T-cell (primary cell): ENCODE data around the gene LDB1. TPM values are rescaled to one million over a fixed set of nuclear protein-coding genes. Genes with fewer than 3 reads are reported as not detected.

Experiments used
- ATAC-seq, 4 experiments: fragments of 200-7000 bp in 3 of 4; fragments of 150-1000 bp in 1 of 4; cut with Tn5 transposase; replicated peaks in 1 of 4; 1 replicate in 3 of 4; 2 replicates in 1 of 4; pipeline ENCODE4 v1.10.0; 2021; ENCODE audit warnings: moderate library complexity in 3 of 4, mild to moderate bottlenecking in 2 of 4, moderate number of reproducible peaks in 1 of 4
- CTCF ChIA-PET, 2 donors: fragments of 300-600 bp; sonication (Branson Sonifier 250); formaldehyde crosslinking; loops; one replicate each; lab custom pipeline; 2022; ENCODE audit warnings: antibody characterized with exemption in 2 of 2; lab: Charles Lee
- POLR2A ChIA-PET, 2 donors: fragments of 300-600 bp; sonication (Branson Sonifier 250); formaldehyde crosslinking; loops; one replicate each; lab custom pipeline; 2022; ENCODE audit warnings: antibody characterized with exemption in 2 of 2; lab: Charles Lee
- DNase-seq, 35 experiments: peaks; one replicate each; pipeline versions ENCODE4 v3.0.0 to v3.0.0-alpha.2; 2013 to 2023
- H3K27ac ChIP-seq: one replicate; pipeline ENCODE4 v1.5.1; 2013; ENCODE audit warnings: low read length
- H3K27me3 ChIP-seq, 2 experiments: replicated peaks in 1 of 2; 1 replicate in 1 of 2; 2 replicates in 1 of 2; pipeline versions ENCODE4 v1.6.1 to v1.7.0; 2013; ENCODE audit warnings: low read length in 1 of 2, mixed read lengths in 1 of 2; ENCODE audit not compliant: control insufficient read depth in 2 of 2, insufficient read depth in 2 of 2; ENCODE audit errors: extremely low read depth in 1 of 2
- H3K36me3 ChIP-seq, 2 donors: 1 replicate in 1 of 2; 2 replicates in 1 of 2; pipeline versions ENCODE4 v1.6.1 to v1.7.0; 2013; ENCODE audit warnings: low read length in 1 of 2; ENCODE audit not compliant: control insufficient read depth in 2 of 2, insufficient read depth in 1 of 2; ENCODE audit errors: extremely low read depth in 1 of 2
- H3K4me1 ChIP-seq, 2 experiments: 1 replicate in 1 of 2; 2 replicates in 1 of 2; pipeline versions ENCODE4 v1.6.1 to v1.7.0; 2013; ENCODE audit warnings: low read length in 2 of 2, mixed read lengths in 1 of 2; ENCODE audit not compliant: insufficient read depth in 2 of 2, control insufficient read depth in 1 of 2; ENCODE audit errors: extremely low read depth in 1 of 2
- H3K4me3 ChIP-seq, 2 donors: 1 replicate in 1 of 2; 2 replicates in 1 of 2; pipeline versions ENCODE4 v1.5.1 to v1.7.0; 2013; ENCODE audit warnings: mild to moderate bottlenecking in 2 of 2, low read length in 1 of 2, moderate library complexity in 1 of 2; ENCODE audit not compliant: control insufficient read depth in 1 of 2; ENCODE audit errors: extremely low read depth in 1 of 2
- H3K9me3 ChIP-seq: 2 replicates; pipeline ENCODE4 v1.7.0; 2013
- H3K27ac Mint-ChIP-seq, 2 donors: one replicate each; pipeline ENCODE4 v1.8.0; 2020 to 2021; ENCODE audit warnings: mild to moderate bottlenecking in 2 of 2, mixed read lengths in 2 of 2
- H3K27me3 Mint-ChIP-seq, 2 donors: one replicate each; pipeline ENCODE4 v1.8.0; 2021 to 2022; ENCODE audit warnings: mixed read lengths in 2 of 2
- H3K36me3 Mint-ChIP-seq: one replicate; pipeline ENCODE4 v1.8.0; 2021; ENCODE audit warnings: mixed read lengths
- H3K4me1 Mint-ChIP-seq, 3 donors: one replicate each; pipeline ENCODE4 v1.8.0; 2020 to 2022; ENCODE audit warnings: mixed read lengths in 3 of 3, mild to moderate bottlenecking in 1 of 3
- H3K4me3 Mint-ChIP-seq, 3 donors: one replicate each; pipeline ENCODE4 v1.8.0; 2020 to 2022; ENCODE audit warnings: mild to moderate bottlenecking in 3 of 3, mixed read lengths in 3 of 3, moderate library complexity in 3 of 3
- H3K9me3 Mint-ChIP-seq, 3 donors: one replicate each; pipeline ENCODE4 v1.8.0; 2020 to 2022; ENCODE audit warnings: mixed read lengths in 3 of 3
- WGBS: methylation state at CpG from one replicate; pipeline ENCODE4 v1.1.5; 2013; ENCODE audit warnings: missing lambda C conversion rate; ENCODE audit not compliant: insufficient coverage; 5-methylcytosine and 5-hydroxymethylcytosine counted together
- total RNA-seq, 35 experiments: library from RNA in 6 of 35; stranded (reverse) in 6 of 35; fragments of 120-200 nt in 1 of 35; gene quantifications; one replicate each; pipeline versions ENCODE4 v1.2.1 to v1.2.4 and lab custom pipeline; 2013 to 2026

The LDB1 gene
- total RNA-seq, 5 donors from 2014 or later (not counting 1 experiment from before 2014, with no cell fraction given) = 120 to 147 (median 126) TPM

- Mint-ChIP-seq H3K4me1 (peaks cover 38 to 46% (median 42%) of the 10 kb centered on the region in 3 donors), H3K27me3 (no peaks in the 10 kb centered on the region), H3K4me3 (peak overlapping the region; percentile 84 to 87 (median 87)), H3K9me3 (no peaks in the 10 kb centered on the region), H3K27ac (peak overlapping the region; percentile 95), H3K36me3 (no peaks in the 10 kb centered on the region)
- ChIA-PET POLR2A (no interaction called here), CTCF (interaction anchor here (0.8 to 1.9 kb wide), 2 partner anchors 10 kb away, joined by 6 to 9 read pairs; partner anchors contain the start of gene PPRC1 (in 1 of the 2))
- WGBS = no CpG with 5 or more reads among the region's 6 CpGs
- Histone ChIP-seq H3K4me3 (peak overlapping the region in 1 of 2 donors; percentile 94), H3K4me1 (peaks cover 19 to 41% of the 10 kb centered on the region in 2 experiments), H3K36me3 (no peaks in the 10 kb centered on the region), H3K9me3 (no peaks in the 10 kb centered on the region), H3K27me3 (no peaks in the 10 kb centered on the region), H3K27ac (peak overlapping the region; percentile 91)
- DNase-seq = no peak
- ATAC-seq = no peak
Measured at GRCh38 chr10:102121739-102122372, 1.7 kb upstream of the LDB1 start.

DNA sequence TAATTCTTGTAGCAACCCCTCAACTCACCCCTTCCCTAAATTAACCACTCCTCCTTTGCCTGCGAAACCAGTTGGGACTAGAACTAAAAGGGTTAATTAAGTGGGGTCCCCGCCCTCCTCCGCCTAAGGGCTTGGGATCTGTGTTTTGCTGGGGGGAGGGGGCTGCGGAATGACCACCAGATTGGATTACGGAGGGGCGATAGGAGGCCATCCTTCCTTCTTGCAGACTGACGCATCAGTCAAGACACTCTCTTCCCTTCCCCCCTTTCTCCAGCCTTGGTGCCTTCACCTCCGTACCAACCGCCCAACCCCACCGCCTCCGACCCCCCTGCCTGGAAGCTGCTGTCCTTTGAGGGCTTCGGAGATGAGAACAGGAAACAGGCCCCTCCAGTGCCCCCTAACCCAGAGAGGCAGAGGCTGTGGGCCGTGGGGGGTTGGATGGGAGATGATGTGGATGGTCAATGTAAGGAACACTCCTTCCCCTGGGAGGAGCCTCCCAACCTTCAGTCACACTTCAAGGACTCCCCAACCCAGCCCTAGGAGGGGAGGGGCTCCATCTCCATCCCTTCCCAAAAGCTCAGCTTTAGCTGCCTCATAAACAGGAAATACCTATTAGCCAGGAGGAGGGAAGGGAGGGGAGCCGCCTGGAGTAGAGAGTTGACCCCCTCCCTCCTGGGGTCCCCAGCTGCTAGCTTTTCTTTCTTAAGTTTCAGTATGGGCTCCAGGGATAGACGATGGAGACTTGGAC, 997 bp upstream of the LDB1 start:
- ChIA-PET POLR2A (no interaction called here), CTCF (interaction anchor here in 1 of 2 donors (1.9 kb wide), 1 partner anchor 11 kb away, joined by 9 read pairs; the partner anchor contains the start of gene PPRC1)

GRCh38 chr10:102119417-102120141, 589 bp downstream of the LDB1 start:
- Histone ChIP-seq H3K4me3 (peak overlapping the region; percentile 73 to 94), H3K9me3 (no peaks in the 10 kb centered on the region), H3K27ac (peak overlapping the region; percentile 95), H3K4me1 (peaks cover 28 to 61% of the 10 kb centered on the region in 2 experiments), H3K27me3 (no peaks in the 10 kb centered on the region), H3K36me3 (no peaks in the 10 kb centered on the region)
- peaks cover 58 to 66% (median 62%) of the 10 kb centered on the region in 3 donors for H3K4me1 Mint-ChIP-seq
- peak overlapping the region; percentile 91 to 95 for H3K27ac Mint-ChIP-seq
- POLR2A ChIA-PET = interaction anchor here (0.5 to 0.6 kb wide), 2 partner anchors 1087 to 1108 kb away, joined by 3 to 6 read pairs; no protein-coding TSS in a partner anchor
- peak overlapping the region; percentile 85 to 90 (median 87) for H3K4me3 Mint-ChIP-seq
- DNase-seq (peak in 31 of 35 experiments; percentile 19 to 61 (median 39)), ATAC-seq (peak; percentile 8 to 24 (median 16))
- no peaks in the 10 kb centered on the region for H3K36me3 Mint-ChIP-seq
- under 1% methylated on average over 19 of the region's 22 CpGs for WGBS
- no peaks in the 10 kb centered on the region for H3K27me3 Mint-ChIP-seq
- CTCF ChIA-PET = interaction anchor here (0.6 to 1.4 kb wide), 5 partner anchors 12 to 1088 kb away, joined by 3 to 7 read pairs (median 5); partner anchors contain the start of gene PPRC1 (in 1 of the 2)
- H3K9me3 Mint-ChIP-seq = no peaks in the 10 kb centered on the region

More for the DNA sequence above, 997 bp upstream of the LDB1 start:
- Histone ChIP-seq H3K27me3 (no peaks in the 10 kb centered on the region), H3K4me3 (peak overlapping the region; percentile 73 to 94), H3K9me3 (no peaks in the 10 kb centered on the region), H3K27ac (peak overlapping the region; percentile 91), H3K36me3 (no peaks in the 10 kb centered on the region), H3K4me1 (peaks cover 25 to 48% of the 10 kb centered on the region in 2 experiments)
- Mint-ChIP-seq H3K9me3 (no peaks in the 10 kb centered on the region), H3K27me3 (no peaks in the 10 kb centered on the region), H3K27ac (peak overlapping the region; percentile 95), H3K4me1 (peaks cover 45 to 53% (median 49%) of the 10 kb centered on the region in 3 donors), H3K36me3 (no peaks in the 10 kb centered on the region), H3K4me3 (peak overlapping the region; percentile 84 to 87 (median 87))
- DNase-seq (peak in 8 of 35 experiments; percentile 17 to 46 (median 29)), ATAC-seq (no peak)
- no CpG with 5 or more reads among the region's 15 CpGs for WGBS

GRCh38 chr10:102118867-102119266, 1.3 kb downstream of the LDB1 start:
- H3K9me3 Mint-ChIP-seq = no peaks in the 10 kb centered on the region
- H3K27ac Mint-ChIP-seq = peak overlapping the region; percentile 91 to 95
- 10% methylated on average over 2 of the region's 6 CpGs for WGBS
- H3K4me1 ChIP-seq = peaks cover 28 to 65% of the 10 kb centered on the region in 2 experiments
- no peaks in the 10 kb centered on the region for H3K27me3 ChIP-seq
- H3K27me3 Mint-ChIP-seq = no peaks in the 10 kb centered on the region
- DNase-seq (peak in 2 of 35 experiments; percentile 15 to 37), ATAC-seq (no peak)
- H3K27ac ChIP-seq = peak overlapping the region; percentile 95
- POLR2A ChIA-PET = interaction anchor here in 1 of 2 donors (0.6 kb wide), 1 partner anchor 1107 kb away, joined by 6 read pairs; no protein-coding TSS in a partner anchor
- peaks cover 58 to 66% (median 63%) of the 10 kb centered on the region in 3 donors for H3K4me1 Mint-ChIP-seq
- H3K36me3 Mint-ChIP-seq = no peaks in the 10 kb centered on the region
- peak overlapping the region; percentile 85 to 90 (median 87) for H3K4me3 Mint-ChIP-seq
- CTCF ChIA-PET = interaction anchor here (0.6 to 1.4 kb wide), 5 partner anchors 13 to 1087 kb away, joined by 3 to 7 read pairs (median 5); partner anchors contain the start of gene PPRC1 (in 1 of the 2)
- H3K9me3 ChIP-seq = no peaks in the 10 kb centered on the region
- peak overlapping the region; percentile 73 to 94 for H3K4me3 ChIP-seq
- H3K36me3 ChIP-seq = no peaks in the 10 kb centered on the region

DNA sequence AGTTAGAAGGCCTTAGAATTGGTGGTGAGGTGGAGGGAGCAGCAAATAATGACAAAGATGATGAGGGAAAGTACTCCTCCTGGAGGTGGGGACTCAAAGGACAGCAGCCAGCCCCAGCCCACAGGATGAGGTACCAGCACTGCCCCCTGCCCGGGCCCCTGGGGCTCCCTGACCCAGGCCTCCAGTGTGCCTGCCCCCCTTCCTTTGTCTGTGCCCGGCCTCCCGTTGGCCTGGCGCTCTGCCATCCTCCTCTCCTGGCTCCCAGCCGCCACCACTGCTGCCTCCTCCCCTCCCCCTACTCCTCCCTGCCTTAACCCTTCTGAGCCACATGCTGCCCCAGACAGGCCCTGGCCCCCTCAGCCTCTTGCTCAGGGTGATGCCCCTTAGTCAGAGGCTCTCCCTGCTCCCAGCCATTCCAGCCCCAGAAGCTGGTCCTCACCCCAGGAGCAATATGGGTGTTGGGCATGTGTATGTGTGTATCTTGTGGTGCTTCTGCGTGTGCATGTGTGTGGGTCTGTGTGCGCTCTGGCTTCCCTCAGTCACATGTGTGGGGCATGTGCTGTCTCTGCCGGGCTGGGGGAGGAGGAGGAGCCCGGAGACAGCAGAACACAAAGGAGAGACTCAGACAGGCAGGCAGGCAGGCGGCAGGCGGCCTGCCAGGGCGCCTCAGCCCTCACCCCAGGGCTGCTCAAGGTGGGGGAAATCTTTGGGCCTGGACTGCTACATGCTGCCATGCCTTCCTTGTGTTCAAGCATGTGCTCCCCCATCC, 2.6 kb downstream of the LDB1 start:
- peak overlapping the region; percentile 95 for H3K27ac ChIP-seq
- DNase-seq (peak in 34 of 35 experiments; percentile 46 to 80 (median 64)), ATAC-seq (peak; percentile 24 to 60 (median 26))
- peaks cover 0 to 2% of the 10 kb centered on the region in 2 donors for H3K36me3 ChIP-seq
- peaks cover 37 to 78% of the 10 kb centered on the region in 2 experiments for H3K4me1 ChIP-seq
- peaks cover 66 to 74% (median 72%) of the 10 kb centered on the region in 3 donors for H3K4me1 Mint-ChIP-seq
- ChIA-PET CTCF (interaction anchor here in 1 of 2 donors (1.4 kb wide), 1 partner anchor 15 kb away, joined by 7 read pairs; the partner anchor contains the start of gene PPRC1), POLR2A (interaction anchor here in 1 of 2 donors (0.5 kb wide), 1 partner anchor 32 kb away, joined by 9 read pairs; no protein-coding TSS in a partner anchor)
- H3K27me3 ChIP-seq = no peaks in the 10 kb centered on the region
- peak overlapping the region; percentile 33 to 94 for H3K4me3 ChIP-seq
- WGBS = 5% methylated on average over 9 of the region's 12 CpGs
- H3K27me3 Mint-ChIP-seq = no peaks in the 10 kb centered on the region
- peak overlapping the region; percentile 91 to 95 for H3K27ac Mint-ChIP-seq
- H3K4me3 Mint-ChIP-seq = peak overlapping the region; percentile 85 to 90 (median 87)
- H3K9me3 ChIP-seq = no peaks in the 10 kb centered on the region
- H3K36me3 Mint-ChIP-seq = no peaks in the 10 kb centered on the region
- no peaks in the 10 kb centered on the region for H3K9me3 Mint-ChIP-seq
